Mesendoderm (in vitro differentiated cells): ENCODE measurements around the gene C17orf58. TPM values are rescaled to one million over a fixed set of nuclear protein-coding genes. Genes with fewer than 3 reads are reported as not detected.

Experiments used
- DNase-seq: peaks from one replicate; pipeline ENCODE4 v3.0.0; 2013
- H2AK5ac ChIP-seq: 2 replicates; pipeline ENCODE4 v1.6.1; 2013; ENCODE audit warnings: low read length, inconsistent platforms
- H2BK120ac ChIP-seq: 2 replicates; pipeline ENCODE4 v1.6.1; 2013; ENCODE audit warnings: low read depth, mild to moderate bottlenecking, low read length, moderate library complexity, mixed read lengths
- H2BK15ac ChIP-seq: replicated peaks from 2 replicates; pipeline ENCODE4 v1.6.1; 2013; ENCODE audit warnings: low read depth, mild to moderate bottlenecking, moderate library complexity
- H2BK5ac ChIP-seq: 2 replicates; pipeline ENCODE4 v1.6.1; 2013; ENCODE audit warnings: low read length, inconsistent platforms
- H3K18ac ChIP-seq: 2 replicates; pipeline ENCODE4 v1.6.1; 2013; ENCODE audit warnings: mild to moderate bottlenecking, low read length, mixed read lengths
- H3K23ac ChIP-seq: one replicate; pipeline ENCODE4 v1.6.1; 2013; ENCODE audit warnings: low read length
- H3K27ac ChIP-seq: 2 replicates; pipeline ENCODE4 v1.5.1; 2013; ENCODE audit warnings: low read depth, mild to moderate bottlenecking, inconsistent platforms, low read length, moderate library complexity
- H3K27me3 ChIP-seq: 2 replicates; pipeline ENCODE4 v1.6.1; 2013; ENCODE audit warnings: low read length, control low read depth, mild to moderate bottlenecking, inconsistent platforms; ENCODE audit not compliant: insufficient read depth, poor library complexity
- H3K36me3 ChIP-seq: 2 replicates; pipeline ENCODE4 v1.6.1; 2013; ENCODE audit warnings: low read length, inconsistent platforms; ENCODE audit not compliant: control insufficient read depth, insufficient read depth
- H3K4ac ChIP-seq: one replicate; pipeline ENCODE4 v1.6.1; 2013; ENCODE audit warnings: low read depth, mild to moderate bottlenecking, low read length, moderate library complexity
- H3K4me1 ChIP-seq: 2 replicates; pipeline ENCODE4 v1.6.1; 2013; ENCODE audit warnings: low read depth, low read length, inconsistent platforms; ENCODE audit not compliant: control insufficient read depth
- H3K4me2 ChIP-seq: 2 replicates; pipeline ENCODE4 v1.6.1; 2013; ENCODE audit warnings: low read length
- H3K4me3 ChIP-seq: 2 replicates; pipeline ENCODE4 v1.5.1; 2013; ENCODE audit warnings: mild to moderate bottlenecking, low read length
- H3K56ac ChIP-seq: one replicate; pipeline ENCODE4 v1.6.1; 2013; ENCODE audit warnings: low read length
- H3K79me1 ChIP-seq: 2 replicates; pipeline ENCODE4 v1.6.1; 2013; ENCODE audit warnings: low read length, inconsistent platforms
- H3K79me2 ChIP-seq: 2 replicates; pipeline ENCODE4 v1.6.1; 2013; ENCODE audit warnings: mild to moderate bottlenecking, low read length; ENCODE audit not compliant: control insufficient read depth, insufficient read depth
- H3K9ac ChIP-seq: 2 replicates; pipeline ENCODE4 v1.6.1; 2013; ENCODE audit warnings: low read length, inconsistent platforms
- H4K5ac ChIP-seq: one replicate; pipeline ENCODE4 v1.6.1; 2013; ENCODE audit warnings: low read length
- H4K8ac ChIP-seq: one replicate; pipeline ENCODE4 v1.6.1; 2013; ENCODE audit warnings: low read depth, mild to moderate bottlenecking, control low read depth, low read length, moderate library complexity
- WGBS: extraction: QIAGEN DNeasy Blood & Tissue Kit; methylation state at CpG from one replicate; pipeline ENCODE4 v1.1.7; 2013; ENCODE audit warnings: low lambda C conversion rate, missing lambda C conversion rate; ENCODE audit not compliant: insufficient coverage; ENCODE audit errors: extremely low coverage; 5-methylcytosine and 5-hydroxymethylcytosine counted together
- small RNA-seq: library from polyadenylated mRNA; stranded (forward); fragments of <200 nt; extraction: miRNeasy Mini kit (QIAGEN cat#:217004); gene quantifications from one replicate; pipeline ENCODE3, GENCODE V24; 2013; ENCODE audit not compliant: insufficient read depth

The C17orf58 gene

GRCh38 chr17:67946513-67946912, 49.8 kb downstream of the C17orf58 start:
- H3K4me1 ChIP-seq, result no peaks in the 10 kb centered on the region
- no peak overlapping the region for H4K8ac ChIP-seq
- no peak overlapping the region for H2BK120ac ChIP-seq
- H3K36me3 ChIP-seq, result peaks cover 20% of the 10 kb centered on the region
- H3K23ac ChIP-seq, result no peak overlapping the region
- no peak overlapping the region for H3K4ac ChIP-seq
- H3K79me1 ChIP-seq, result peaks cover 1% of the 10 kb centered on the region
- H3K27ac ChIP-seq, result no peak overlapping the region
- no peaks in the 10 kb centered on the region for H3K27me3 ChIP-seq
- H3K56ac ChIP-seq, result no peak overlapping the region
- no peak overlapping the region for H4K5ac ChIP-seq
- H2AK5ac ChIP-seq, result no peak overlapping the region
- H3K18ac ChIP-seq, result no peak overlapping the region
- H3K9ac ChIP-seq, result no peak overlapping the region
- no peak overlapping the region for H3K4me3 ChIP-seq
- no peak overlapping the region for H3K4me2 ChIP-seq
- DNase-seq, result no peak
- no peak overlapping the region for H2BK5ac ChIP-seq
- no peak overlapping the region for H2BK15ac ChIP-seq
- no peaks in the 10 kb centered on the region for H3K79me2 ChIP-seq

DNA sequence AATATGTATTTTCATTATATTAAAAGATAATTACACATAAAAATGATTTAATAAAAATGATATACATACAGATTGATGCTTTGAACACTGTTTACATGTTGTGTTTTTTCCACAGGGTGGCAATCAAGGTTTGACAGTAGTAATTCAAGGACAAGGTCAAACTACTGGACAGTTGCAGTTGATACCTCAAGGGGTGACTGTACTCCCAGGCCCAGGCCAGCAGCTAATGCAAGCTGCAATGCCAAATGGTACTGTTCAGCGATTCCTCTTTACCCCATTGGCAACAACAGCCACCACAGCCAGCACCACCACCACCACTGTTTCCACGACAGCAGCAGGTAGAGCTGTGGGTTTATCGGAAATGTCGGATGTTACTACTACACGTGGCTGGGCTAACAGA, 52.2 kb downstream of the C17orf58 start:
- H2AK5ac ChIP-seq, result no peak overlapping the region
- WGBS, result no CpG with 5 or more reads among the region's 5 CpGs

DNA sequence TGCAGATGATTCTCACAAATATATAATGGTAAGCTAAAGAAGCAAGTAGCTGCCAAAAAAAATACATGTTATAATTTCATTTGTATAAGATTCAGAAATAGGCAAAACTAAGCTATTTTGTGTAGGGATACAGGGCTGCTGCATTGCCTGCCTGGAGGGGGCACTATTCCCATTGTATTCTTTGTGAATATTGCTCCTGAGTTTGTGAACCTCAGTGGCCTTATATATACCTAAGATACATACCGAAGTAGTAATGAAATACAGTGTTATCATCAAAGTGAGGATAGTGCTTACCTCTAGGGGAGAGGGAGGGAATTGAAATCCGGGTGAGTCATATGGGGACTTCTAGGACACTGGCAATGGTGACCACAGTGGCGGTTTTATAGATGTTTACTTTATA, 53.5 kb downstream of the C17orf58 start:
- H3K27me3 ChIP-seq, result no peaks in the 10 kb centered on the region

More for the DNA sequence above, 52.2 kb downstream of the C17orf58 start:
- no peak overlapping the region for H3K4me2 ChIP-seq
- no peak overlapping the region for H3K27ac ChIP-seq
- H3K4me3 ChIP-seq, result no peak overlapping the region
- no peak overlapping the region for H3K18ac ChIP-seq
- no peak overlapping the region for H4K8ac ChIP-seq
- H3K27me3 ChIP-seq, result no peaks in the 10 kb centered on the region
- no peaks in the 10 kb centered on the region for H3K79me2 ChIP-seq
- H4K5ac ChIP-seq, result no peak overlapping the region
- no peak overlapping the region for H3K9ac ChIP-seq
- DNase-seq, result no peak
- H2BK5ac ChIP-seq, result no peak overlapping the region
- no peaks in the 10 kb centered on the region for H3K4me1 ChIP-seq
- peaks cover 1% of the 10 kb centered on the region for H3K79me1 ChIP-seq
- H3K23ac ChIP-seq, result no peak overlapping the region
- H2BK120ac ChIP-seq, result no peak overlapping the region
- H3K36me3 ChIP-seq, result peaks cover 19% of the 10 kb centered on the region
- H2BK15ac ChIP-seq, result no peak overlapping the region
- H3K56ac ChIP-seq, result no peak overlapping the region
- no peak overlapping the region for H3K4ac ChIP-seq

More for the DNA sequence above, 53.5 kb downstream of the C17orf58 start:
- H3K36me3 ChIP-seq, result peaks cover 15% of the 10 kb centered on the region
- WGBS, result no CpG with 5 or more reads among the region's 3 CpGs
- no peak overlapping the region for H2BK15ac ChIP-seq
- H4K8ac ChIP-seq, result no peak overlapping the region
- H3K4me1 ChIP-seq, result no peaks in the 10 kb centered on the region
- no peak overlapping the region for H2BK5ac ChIP-seq
- no peak overlapping the region for H3K4me2 ChIP-seq
- no peak overlapping the region for H2AK5ac ChIP-seq
- H3K56ac ChIP-seq, result no peak overlapping the region
- no peak overlapping the region for H3K9ac ChIP-seq
- no peak overlapping the region for H4K5ac ChIP-seq
- no peak overlapping the region for H3K4ac ChIP-seq
- peak; percentile 34 for DNase-seq
- no peaks in the 10 kb centered on the region for H3K79me1 ChIP-seq
- H3K79me2 ChIP-seq, result no peaks in the 10 kb centered on the region
- no peak overlapping the region for H3K27ac ChIP-seq
- H2BK120ac ChIP-seq, result no peak overlapping the region
- H3K18ac ChIP-seq, result no peak overlapping the region
- no peak overlapping the region for H3K23ac ChIP-seq
- no peak overlapping the region for H3K4me3 ChIP-seq

Small RNAs within 50 kb of the gene (small RNA-seq; reads per million reads assigned to genes)
- gene RN7SL622P, result not detected
